HEK293T (cell line): ENCODE results near the gene PTCD2.

Experiments
- CTCF ChIA-PET: fragments of 350-600 bp; formaldehyde crosslinking; extraction: SDS; loops from one replicate; lab custom pipeline; 2021; ENCODE audit warnings: antibody characterized with exemption, inconsistent platforms; lab: Yijun Ruan, JAX
- POLR2A ChIA-PET: fragments of 350-600 bp; formaldehyde crosslinking; extraction: SDS; loops from one replicate; lab custom pipeline; 2020; ENCODE audit warnings: antibody characterized with exemption, inconsistent platforms; lab: Yijun Ruan, JAX
- DNase-seq: peaks from one replicate; pipeline ENCODE4 v3.0.0; 2012; ENCODE audit warnings: mixed read lengths; ENCODE audit errors: extremely low spot score
- ARNT ChIP-seq: fragments of 450-650 bp; IDR thresholded peaks from 2 replicates; pipeline ENCODE4 v1.6.1; 2017; ENCODE audit warnings: mild to moderate bottlenecking
- BHLHE40 ChIP-seq: fragments of 450-650 bp; IDR thresholded peaks from 2 replicates; pipeline ENCODE4 v1.6.1; 2016; ENCODE audit warnings: mild to moderate bottlenecking, moderate library complexity, borderline replicate concordance
- CTBP1 ChIP-seq: fragments of 450-650 bp; IDR thresholded peaks from 2 replicates; pipeline ENCODE4 v1.6.1; 2016; ENCODE audit warnings: borderline replicate concordance
- ELF4 ChIP-seq: fragments of 450-650 bp; IDR thresholded peaks from 2 replicates; pipeline ENCODE4 v1.6.1; 2017; ENCODE audit warnings: antibody characterized with exemption
- FOXA1 ChIP-seq: fragments of 450-650 bp; IDR thresholded peaks from 2 replicates; pipeline ENCODE4 v1.6.1; 2016; ENCODE audit warnings: mild to moderate bottlenecking
- FOXK2 ChIP-seq: fragments of 450-650 bp; IDR thresholded peaks from 2 replicates; pipeline ENCODE4 v1.6.1; 2016; ENCODE audit warnings: mild to moderate bottlenecking
- FOXM1 ChIP-seq: fragments of 450-650 bp; IDR thresholded peaks from 2 replicates; pipeline ENCODE4 v1.6.1; 2017; ENCODE audit warnings: mild to moderate bottlenecking, borderline replicate concordance
- HDGF ChIP-seq: fragments of 450-650 bp; IDR thresholded peaks from 2 replicates; pipeline ENCODE4 v1.6.1; 2017; ENCODE audit warnings: antibody characterized with exemption, borderline replicate concordance
- L3MBTL2 ChIP-seq: fragments of 450-650 bp; conservative IDR thresholded peaks from 2 replicates; pipeline ENCODE4 v1.6.1; 2016; ENCODE audit warnings: mild to moderate bottlenecking
- LEF1 ChIP-seq: fragments of 450-650 bp; IDR thresholded peaks from 2 replicates; pipeline ENCODE4 v1.6.1; 2017; ENCODE audit warnings: mild to moderate bottlenecking, borderline replicate concordance
- NFRKB ChIP-seq: fragments of 450-650 bp; IDR thresholded peaks from 2 replicates; pipeline ENCODE4 v1.6.1; 2016; ENCODE audit warnings: mild to moderate bottlenecking, moderate library complexity
- PKNOX1 ChIP-seq: fragments of 450-650 bp; IDR thresholded peaks from 2 replicates; pipeline ENCODE4 v1.6.1; 2016
- SP1 ChIP-seq: fragments of 450-650 bp; IDR thresholded peaks from 2 replicates; pipeline ENCODE4 v1.6.1; 2017
- SUZ12 ChIP-seq: fragments of 450-650 bp; IDR thresholded peaks from 2 replicates; pipeline ENCODE4 v1.6.1; 2016; ENCODE audit warnings: mild to moderate bottlenecking
- TARDBP ChIP-seq: fragments of 450-650 bp; IDR thresholded peaks from 2 replicates; pipeline ENCODE4 v1.6.1; 2016
- ZNF384 ChIP-seq: fragments of 450-650 bp; IDR thresholded peaks from 2 replicates; pipeline ENCODE4 v1.6.1; 2016

The PTCD2 gene

GRCh38 chr5:72356361-72356760, 36.2 kb downstream of the PTCD2 start:
- DNase-seq = no peak
- TF ChIP-seq CTBP1 (no peak), PKNOX1 (no peak), FOXK2 (no peak), ZNF384 (no peak), ARNT (no peak), SP1 (no peak), SUZ12 (no peak), NFRKB (no peak), HDGF (no peak), TARDBP (no peak), ELF4 (no peak), LEF1 (no peak), FOXM1 (no peak), FOXA1 (no peak), BHLHE40 (no peak), L3MBTL2 (no peak)
- POLR2A ChIA-PET = no interaction called here
- CTCF ChIA-PET = interaction anchor here (0.9 to 1.5 kb wide), 2 partner anchors 10 to 168 kb away, joined by 3 to 5 read pairs; no protein-coding TSS in a partner anchor

- POLR2A ChIA-PET = no interaction called here
- CTCF ChIA-PET = no interaction called here
- no peak for DNase-seq
- TF ChIP-seq FOXA1 (no peak), LEF1 (no peak), CTBP1 (no peak), FOXK2 (no peak), TARDBP (no peak), BHLHE40 (no peak), L3MBTL2 (no peak), SUZ12 (no peak), FOXM1 (no peak), NFRKB (no peak), HDGF (no peak), ELF4 (no peak), ARNT (no peak)
Measured at GRCh38 chr5:72358925-72359324, 38.8 kb downstream of the PTCD2 start.

- TF ChIP-seq BHLHE40 = no peak
- no peak for TF ChIP-seq ZNF384
- TF ChIP-seq PKNOX1 = no peak
- no peak for TF ChIP-seq TARDBP
- TF ChIP-seq SP1 = no peak
- TF ChIP-seq L3MBTL2 = no peak
- TF ChIP-seq ELF4 = no peak
- no peak for TF ChIP-seq ARNT
- no peak for TF ChIP-seq FOXK2
- no peak for TF ChIP-seq SUZ12
- no peak for TF ChIP-seq HDGF
- no peak for TF ChIP-seq LEF1
- no peak for TF ChIP-seq FOXA1
- TF ChIP-seq FOXM1 = no peak
- no peak for DNase-seq
- ChIA-PET POLR2A (no interaction called here), CTCF (no interaction called here)
Measured at GRCh38 chr5:72359886-72360285, 39.7 kb downstream of the PTCD2 start.

- TF ChIP-seq SP1 = no peak
- TF ChIP-seq FOXK2 = no peak
- ChIA-PET POLR2A (no interaction called here), CTCF (no interaction called here)
- no peak for DNase-seq
Measured at GRCh38 chr5:72363166-72363802, 43.1 kb downstream of the PTCD2 start.

GRCh38 chr5:72364171-72364570, 44.0 kb downstream of the PTCD2 start:
- CTCF ChIA-PET = no interaction called here
- no peak for DNase-seq
- TF ChIP-seq TARDBP (no peak), NFRKB (no peak), BHLHE40 (no peak), CTBP1 (no peak), HDGF (no peak), PKNOX1 (no peak), L3MBTL2 (no peak), ELF4 (no peak)
- POLR2A ChIA-PET = no interaction called here

GRCh38 chr5:72364951-72365350, 44.8 kb downstream of the PTCD2 start:
- no peak for DNase-seq
- ChIA-PET CTCF (no interaction called here), POLR2A (interaction anchor here (1.8 kb wide), 1 partner anchor 45 kb away, joined by 5 read pairs; the partner anchor contains the start of genes MRPS27 and PTCD2)
- TF ChIP-seq NFRKB = no peak
- TF ChIP-seq ZNF384 = no peak
- no peak for TF ChIP-seq FOXA1
- no peak for TF ChIP-seq PKNOX1
- no peak for TF ChIP-seq SP1
- no peak for TF ChIP-seq ARNT
- no peak for TF ChIP-seq SUZ12
- TF ChIP-seq L3MBTL2 = no peak
- no peak for TF ChIP-seq CTBP1
- no peak for TF ChIP-seq FOXM1
- no peak for TF ChIP-seq TARDBP
